Mucosa of stomach (tissue), 1 donor: ENCODE measurements around the gene HLA-DMA.

Source experiments
- H3K27me3 ChIP-seq: one replicate; pipeline ENCODE4 v1.7.0; 2013; ENCODE audit warnings: mild to moderate bottlenecking, low read length; ENCODE audit not compliant: control insufficient read depth, insufficient read depth
- H3K36me3 ChIP-seq: one replicate; pipeline ENCODE4 v1.7.0; 2013; ENCODE audit warnings: low read length; ENCODE audit not compliant: control insufficient read depth, insufficient read depth
- H3K4me1 ChIP-seq: one replicate; pipeline ENCODE4 v1.7.0; 2013; ENCODE audit warnings: mild to moderate bottlenecking, low read length; ENCODE audit not compliant: control insufficient read depth, insufficient read depth
- H3K4me3 ChIP-seq: one replicate; pipeline ENCODE4 v1.7.0; 2013; ENCODE audit warnings: low read length
- H3K9ac ChIP-seq: one replicate; pipeline ENCODE4 v1.7.0; 2013; ENCODE audit warnings: mild to moderate bottlenecking, low read length, moderate library complexity
- H3K9me3 ChIP-seq: one replicate; pipeline ENCODE4 v1.7.0; 2013; ENCODE audit warnings: mild to moderate bottlenecking, low read length, moderate library complexity; ENCODE audit not compliant: control insufficient read depth
- donor health status: Pancreatic carcinoma.

Gene HLA-DMA

DNA sequence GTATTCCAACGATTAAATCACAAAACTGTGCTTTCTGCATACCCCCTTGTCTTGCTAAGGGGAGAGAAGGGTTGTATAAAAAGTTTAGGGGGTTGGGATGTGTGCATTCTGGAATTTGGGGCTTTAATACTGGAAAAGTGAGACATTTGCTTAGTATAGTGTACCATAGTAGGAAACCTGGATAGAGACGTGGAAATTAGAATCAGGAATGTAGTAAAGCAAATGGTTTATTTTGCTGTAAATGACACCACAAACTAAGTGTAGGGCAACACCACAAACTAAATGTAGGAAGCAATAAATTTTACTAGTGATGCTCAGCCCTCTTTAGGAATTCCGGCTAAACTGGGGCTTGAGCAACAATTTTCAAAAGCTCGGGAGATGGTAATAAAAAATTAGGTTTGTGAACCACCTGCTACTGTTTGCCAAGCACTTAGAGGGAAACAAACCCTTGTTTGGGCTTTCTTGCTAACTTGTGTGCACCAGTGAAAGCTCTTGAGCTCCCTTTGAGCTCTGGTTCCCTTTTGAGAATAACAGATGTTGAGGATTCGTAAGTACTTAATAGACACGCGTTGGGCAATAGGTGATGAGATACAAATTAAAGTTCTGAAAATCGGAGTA, 29.3 kb upstream of the HLA-DMA start:
- H3K4me1 ChIP-seq = peaks cover 46% of the 10 kb centered on the region
- no peak overlapping the region for H3K9ac ChIP-seq
- H3K36me3 ChIP-seq = peaks cover 30% of the 10 kb centered on the region
- H3K27me3 ChIP-seq = no peaks in the 10 kb centered on the region
- no peak overlapping the region for H3K4me3 ChIP-seq
- H3K9me3 ChIP-seq = no peaks in the 10 kb centered on the region

DNA sequence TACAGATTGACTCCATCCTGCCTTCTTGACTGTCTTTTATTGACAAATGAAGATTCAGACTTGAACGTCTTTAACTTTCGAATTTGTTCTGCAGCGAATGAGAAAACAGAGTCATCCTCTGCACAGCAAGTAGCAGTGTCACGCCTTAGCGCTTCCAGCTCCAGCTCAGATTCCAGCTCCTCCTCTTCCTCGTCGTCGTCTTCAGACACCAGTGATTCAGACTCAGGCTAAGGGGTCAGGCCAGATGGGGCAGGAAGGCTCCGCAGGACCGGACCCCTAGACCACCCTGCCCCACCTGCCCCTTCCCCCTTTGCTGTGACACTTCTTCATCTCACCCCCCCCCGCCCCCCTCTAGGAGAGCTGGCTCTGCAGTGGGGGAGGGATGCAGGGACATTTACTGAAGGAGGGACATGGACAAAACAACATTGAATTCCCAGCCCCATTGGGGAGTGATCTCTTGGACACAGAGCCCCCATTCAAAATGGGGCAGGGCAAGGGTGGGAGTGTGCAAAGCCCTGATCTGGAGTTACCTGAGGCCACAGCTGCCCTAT, 27.7 kb upstream of the HLA-DMA start:
- Histone ChIP-seq H3K9ac (no peak overlapping the region), H3K27me3 (no peaks in the 10 kb centered on the region), H3K4me3 (no peak overlapping the region), H3K4me1 (peaks cover 62% of the 10 kb centered on the region), H3K36me3 (peaks cover 30% of the 10 kb centered on the region), H3K9me3 (no peaks in the 10 kb centered on the region)

DNA sequence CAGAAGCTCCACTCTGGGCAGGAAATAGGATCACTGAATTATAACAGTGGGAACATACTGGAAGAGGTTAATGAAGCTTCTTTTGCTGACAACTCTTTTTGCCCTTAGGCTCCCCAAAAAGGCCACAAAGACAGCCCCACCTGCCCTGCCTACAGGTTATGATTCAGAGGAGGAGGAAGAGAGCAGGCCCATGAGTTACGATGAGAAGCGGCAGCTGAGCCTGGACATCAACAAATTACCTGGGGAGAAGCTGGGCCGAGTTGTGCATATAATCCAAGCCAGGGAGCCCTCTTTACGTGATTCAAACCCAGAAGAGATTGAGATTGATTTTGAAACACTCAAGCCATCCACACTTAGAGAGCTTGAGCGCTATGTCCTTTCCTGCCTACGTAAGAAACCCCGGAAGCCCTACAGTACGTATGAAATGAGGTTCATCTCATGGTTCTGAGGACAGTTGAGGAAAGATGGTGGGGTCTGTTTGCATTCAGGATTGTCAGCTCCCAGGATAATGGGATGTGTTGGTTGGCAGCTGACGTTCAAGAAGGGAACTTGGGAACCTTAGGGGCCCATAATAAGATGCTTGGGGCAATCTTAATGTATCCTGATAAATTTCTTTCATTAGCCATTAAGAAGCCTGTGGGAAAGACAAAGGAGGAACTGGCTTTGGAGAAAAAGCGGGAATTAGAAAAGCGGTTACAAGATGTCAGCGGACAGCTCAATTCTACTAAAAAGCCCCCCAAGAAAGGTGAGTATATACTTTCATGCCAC, 27.0 kb upstream of the HLA-DMA start:
- H3K9me3 ChIP-seq = no peaks in the 10 kb centered on the region
- H3K4me1 ChIP-seq = peaks cover 69% of the 10 kb centered on the region
- H3K27me3 ChIP-seq = no peaks in the 10 kb centered on the region
- H3K9ac ChIP-seq = no peak overlapping the region
- no peak overlapping the region for H3K4me3 ChIP-seq
- peaks cover 34% of the 10 kb centered on the region for H3K36me3 ChIP-seq

DNA sequence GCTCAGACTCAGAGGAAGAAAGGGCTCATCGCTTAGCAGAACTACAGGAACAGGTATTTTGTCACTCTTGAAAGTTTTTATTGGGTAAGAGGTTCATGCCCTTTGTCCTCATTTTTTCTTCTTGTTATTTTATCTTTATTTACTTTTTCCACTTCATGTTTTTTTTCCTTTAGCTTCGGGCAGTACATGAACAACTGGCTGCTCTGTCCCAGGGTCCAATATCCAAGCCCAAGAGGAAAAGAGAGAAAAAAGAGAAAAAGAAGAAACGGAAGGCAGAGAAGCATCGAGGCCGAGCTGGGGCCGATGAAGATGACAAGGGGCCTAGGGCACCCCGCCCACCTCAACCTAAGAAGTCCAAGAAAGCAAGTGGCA, 25.0 kb upstream of the HLA-DMA start:
- no peaks in the 10 kb centered on the region for H3K27me3 ChIP-seq
- no peak overlapping the region for H3K9ac ChIP-seq
- H3K36me3 ChIP-seq = peaks cover 47% of the 10 kb centered on the region
- H3K4me3 ChIP-seq = no peak overlapping the region
- peaks cover 61% of the 10 kb centered on the region for H3K4me1 ChIP-seq
- H3K9me3 ChIP-seq = no peaks in the 10 kb centered on the region

DNA sequence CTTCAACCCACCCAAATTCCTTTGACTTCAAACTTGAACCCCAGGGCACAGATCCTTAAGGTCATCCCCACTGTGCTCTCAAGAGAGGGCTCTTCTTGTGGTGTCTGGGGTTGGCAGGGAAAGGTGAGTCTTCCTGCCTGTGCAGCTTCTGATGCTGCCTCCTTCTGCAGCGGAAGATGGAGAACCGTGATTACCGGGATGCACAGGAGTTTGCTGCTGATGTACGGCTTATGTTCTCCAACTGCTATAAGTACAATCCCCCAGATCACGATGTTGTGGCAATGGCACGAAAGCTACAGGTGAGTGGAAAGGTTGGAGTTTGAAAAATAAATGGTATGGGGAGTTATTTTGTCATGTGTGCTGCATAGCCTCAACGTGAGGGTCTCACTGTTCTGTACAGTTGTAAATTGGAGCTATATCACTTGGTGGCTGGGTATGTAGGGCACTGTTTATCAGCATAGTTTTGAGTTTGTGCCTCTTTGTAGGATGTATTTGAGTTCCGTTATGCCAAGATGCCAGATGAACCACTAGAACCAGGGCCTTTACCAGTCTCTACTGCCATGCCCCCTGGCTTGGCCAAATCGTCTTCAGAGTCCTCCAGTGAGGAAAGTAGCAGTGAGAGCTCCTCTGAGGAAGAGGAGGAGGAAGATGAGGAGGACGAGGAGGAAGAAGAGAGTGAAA, 24.5 kb upstream of the HLA-DMA start:
- no peaks in the 10 kb centered on the region for H3K9me3 ChIP-seq
- H3K36me3 ChIP-seq = peaks cover 52% of the 10 kb centered on the region
- no peak overlapping the region for H3K9ac ChIP-seq
- no peak overlapping the region for H3K4me3 ChIP-seq
- no peaks in the 10 kb centered on the region for H3K27me3 ChIP-seq
- peaks cover 59% of the 10 kb centered on the region for H3K4me1 ChIP-seq

DNA sequence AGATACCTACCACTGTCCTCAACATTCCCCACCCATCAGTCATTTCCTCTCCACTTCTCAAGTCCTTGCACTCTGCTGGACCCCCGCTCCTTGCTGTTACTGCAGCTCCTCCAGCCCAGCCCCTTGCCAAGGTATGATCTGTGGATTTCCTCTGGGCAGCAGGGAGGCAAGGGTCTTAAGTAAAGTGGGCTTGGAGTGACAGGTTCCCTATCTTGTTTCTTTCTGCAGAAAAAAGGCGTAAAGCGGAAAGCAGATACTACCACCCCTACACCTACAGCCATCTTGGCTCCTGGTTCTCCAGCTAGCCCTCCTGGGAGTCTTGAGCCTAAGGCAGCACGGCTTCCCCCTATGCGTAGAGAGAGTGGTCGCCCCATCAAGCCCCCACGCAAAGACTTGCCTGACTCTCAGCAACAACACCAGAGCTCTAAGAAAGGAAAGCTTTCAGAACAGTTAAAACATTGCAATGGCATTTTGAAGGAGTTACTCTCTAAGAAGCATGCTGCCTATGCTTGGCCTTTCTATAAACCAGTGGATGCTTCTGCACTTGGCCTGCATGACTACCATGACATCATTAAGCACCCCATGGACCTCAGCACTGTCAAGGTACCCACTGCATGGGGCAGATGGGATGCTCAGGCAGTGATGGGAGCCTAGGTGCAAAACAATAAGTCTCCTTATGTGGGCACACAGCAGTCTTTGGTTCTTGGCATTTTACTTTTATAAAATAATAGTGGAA, 23.6 kb upstream of the HLA-DMA start:
- Histone ChIP-seq H3K36me3 (peaks cover 54% of the 10 kb centered on the region), H3K9me3 (no peaks in the 10 kb centered on the region), H3K4me3 (no peak overlapping the region), H3K27me3 (no peaks in the 10 kb centered on the region), H3K9ac (no peak overlapping the region), H3K4me1 (peaks cover 52% of the 10 kb centered on the region)

DNA sequence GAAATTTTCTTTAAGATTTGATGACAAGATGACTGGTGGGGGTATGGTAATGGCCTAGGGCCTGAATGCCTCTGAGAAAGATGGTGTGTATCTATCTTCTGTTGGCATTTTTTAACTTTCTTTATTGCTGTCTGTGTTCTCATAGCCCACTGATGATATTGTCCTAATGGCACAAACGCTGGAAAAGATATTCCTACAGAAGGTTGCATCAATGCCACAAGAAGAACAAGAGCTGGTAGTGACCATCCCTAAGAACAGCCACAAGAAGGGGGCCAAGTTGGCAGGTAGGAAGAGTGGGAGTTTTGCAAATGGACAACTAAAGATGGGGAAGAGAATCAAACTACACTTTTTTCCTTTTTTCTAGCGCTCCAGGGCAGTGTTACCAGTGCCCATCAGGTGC, 23.0 kb upstream of the HLA-DMA start:
- Histone ChIP-seq H3K9me3 (no peaks in the 10 kb centered on the region), H3K27me3 (no peaks in the 10 kb centered on the region), H3K4me3 (no peak overlapping the region), H3K4me1 (peaks cover 52% of the 10 kb centered on the region), H3K9ac (no peak overlapping the region), H3K36me3 (peaks cover 53% of the 10 kb centered on the region)

DNA sequence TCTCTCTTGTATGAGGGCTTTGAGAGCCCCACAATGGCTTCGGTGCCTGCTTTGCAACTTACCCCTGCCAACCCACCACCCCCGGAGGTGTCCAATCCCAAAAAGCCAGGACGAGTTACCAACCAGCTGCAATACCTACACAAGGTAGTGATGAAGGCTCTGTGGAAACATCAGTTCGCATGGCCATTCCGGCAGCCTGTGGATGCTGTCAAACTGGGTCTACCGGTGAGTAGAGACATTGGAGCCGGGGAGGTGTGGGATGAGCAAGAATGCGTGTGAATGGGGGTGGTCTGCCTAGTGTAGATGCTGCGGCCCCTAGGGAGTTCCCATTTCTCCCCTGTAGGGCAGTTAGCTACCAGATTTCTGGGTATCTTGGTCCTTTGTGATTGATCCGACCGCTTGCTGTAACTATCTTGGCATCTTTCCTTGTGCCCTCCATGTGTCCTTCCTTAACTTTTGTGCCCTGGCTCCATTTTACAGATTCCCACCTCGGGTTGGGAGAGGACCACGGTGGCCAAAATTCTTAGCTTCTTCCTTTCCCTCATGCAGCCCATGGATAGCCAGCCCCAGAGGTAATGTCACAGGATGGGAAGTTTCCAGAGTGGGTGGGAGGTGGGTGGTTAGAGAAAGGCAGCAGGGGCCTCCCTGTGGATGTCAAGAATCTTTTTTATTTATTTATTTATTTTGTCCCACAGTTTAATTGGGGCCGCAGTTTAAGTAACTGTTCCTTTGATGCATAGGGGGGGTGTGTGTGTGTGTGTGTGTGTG, 21.8 kb upstream of the HLA-DMA start:
- peak overlapping the region; percentile 82 for H3K4me3 ChIP-seq
- no peaks in the 10 kb centered on the region for H3K27me3 ChIP-seq
- H3K9ac ChIP-seq = peak overlapping the region; percentile 81
- no peaks in the 10 kb centered on the region for H3K9me3 ChIP-seq
- peaks cover 41% of the 10 kb centered on the region for H3K4me1 ChIP-seq
- peaks cover 41% of the 10 kb centered on the region for H3K36me3 ChIP-seq

DNA sequence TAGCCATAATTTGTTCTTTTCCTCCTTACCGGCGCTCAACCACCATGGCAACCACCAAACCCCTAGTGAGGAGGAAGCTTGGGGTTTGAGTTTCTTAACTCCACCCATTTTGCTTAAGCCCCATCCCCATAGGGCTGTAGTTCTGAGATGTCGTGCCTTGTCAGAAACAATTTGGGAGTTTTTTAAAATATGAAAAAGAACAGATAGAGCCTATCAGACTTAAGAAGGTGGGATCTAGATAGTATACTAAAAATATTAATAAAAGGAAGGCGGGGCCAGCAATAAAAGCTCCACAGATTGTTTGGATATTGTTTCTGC, 21.1 kb upstream of the HLA-DMA start:
- H3K36me3 ChIP-seq = peaks cover 38% of the 10 kb centered on the region
- H3K9me3 ChIP-seq = no peaks in the 10 kb centered on the region
- H3K4me1 ChIP-seq = peaks cover 46% of the 10 kb centered on the region
- peak overlapping the region; percentile 81 for H3K9ac ChIP-seq
- H3K4me3 ChIP-seq = peak overlapping the region; percentile 82
- H3K27me3 ChIP-seq = no peaks in the 10 kb centered on the region

DNA sequence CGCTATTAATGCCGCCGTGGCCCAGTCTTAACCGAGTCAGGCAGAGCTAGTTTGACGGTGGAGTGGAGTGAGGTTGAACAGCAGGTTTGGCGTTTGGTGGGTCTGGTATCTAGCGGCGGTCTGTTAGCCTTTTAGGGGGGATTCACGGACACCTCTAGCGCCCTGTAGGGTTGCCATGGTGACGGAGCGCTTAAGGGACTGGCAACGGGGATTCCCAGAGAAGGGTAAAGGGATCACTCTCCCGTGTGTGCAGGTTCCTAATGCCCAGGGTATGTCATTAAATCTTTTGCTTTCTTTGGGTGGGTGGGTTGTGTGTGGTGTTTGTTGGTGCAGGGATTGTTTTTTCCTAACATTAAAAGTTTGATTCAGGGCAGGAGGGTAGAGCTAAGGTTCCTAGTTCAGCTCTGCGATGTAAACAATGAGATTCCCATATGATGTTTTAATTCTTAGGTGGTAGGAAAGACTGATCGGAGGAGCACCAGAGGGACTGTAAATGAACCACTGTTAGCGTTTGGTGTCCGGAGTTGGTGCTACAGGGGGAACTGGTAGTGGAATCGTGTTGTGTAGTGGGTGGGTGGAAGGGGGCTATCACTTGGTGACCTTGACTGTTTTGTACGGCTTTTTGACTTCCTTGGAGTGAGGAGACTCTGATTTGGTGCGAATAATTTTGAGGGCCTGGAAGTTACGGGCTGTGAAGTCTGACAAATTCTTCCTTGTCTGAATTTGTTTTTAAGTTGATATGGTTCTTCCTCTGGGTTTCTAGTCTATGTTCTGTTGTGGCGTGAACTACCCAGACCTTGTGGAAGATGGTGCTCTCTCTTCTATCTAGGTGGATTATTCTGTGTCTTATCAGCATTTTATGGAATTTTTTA, 20.5 kb upstream of the HLA-DMA start:
- H3K9ac ChIP-seq = peak overlapping the region; percentile 81
- no peaks in the 10 kb centered on the region for H3K9me3 ChIP-seq
- no peaks in the 10 kb centered on the region for H3K27me3 ChIP-seq
- H3K4me1 ChIP-seq = peaks cover 43% of the 10 kb centered on the region
- peak overlapping the region; percentile 82 for H3K4me3 ChIP-seq
- peaks cover 35% of the 10 kb centered on the region for H3K36me3 ChIP-seq
